WI38 (cell line): ENCODE data around the gene TTLL10.

ENCODE experiments used
- H3K4me3 ChIP-seq: 2 replicates; pipeline ENCODE4 v1.5.1; 2011; ENCODE audit warnings: low read depth, mild to moderate bottlenecking, control low read depth, low read length
- CTCF ChIP-seq: IDR thresholded peaks from 2 replicates; pipeline ENCODE4 v1.5.1; 2012; ENCODE audit warnings: low read depth, mild to moderate bottlenecking, control low read depth, low read length

TTLL10 gene

GRCh38 chr1:1216770-1217620, 43.3 kb downstream of the TTLL10 start:
- no peak for TF ChIP-seq CTCF
- H3K4me3 ChIP-seq: no peak overlapping the region

GRCh38 chr1:1217621-1218523, 44.2 kb downstream of the TTLL10 start:
- no peak for TF ChIP-seq CTCF
- H3K4me3 ChIP-seq: no peak overlapping the region

GRCh38 chr1:1218524-1219200, 45.0 kb downstream of the TTLL10 start:
- H3K4me3 ChIP-seq: no peak overlapping the region
- TF ChIP-seq CTCF: no peak

GRCh38 chr1:1219341-1219740, 45.7 kb downstream of the TTLL10 start:
- no peak overlapping the region for H3K4me3 ChIP-seq
- TF ChIP-seq CTCF: no peak

GRCh38 chr1:1220197-1220596, 46.5 kb downstream of the TTLL10 start:
- no peak overlapping the region for H3K4me3 ChIP-seq
- TF ChIP-seq CTCF: no peak

GRCh38 chr1:1221887-1222574, 48.4 kb downstream of the TTLL10 start:
- no peak for TF ChIP-seq CTCF
- no peak overlapping the region for H3K4me3 ChIP-seq
